Fibroblast of lung (primary cell): ENCODE data around the gene YTHDC2. TPM values are rescaled to one million over a fixed set of nuclear protein-coding genes. Genes with fewer than 3 reads are reported as not detected.

Experiments
- DNase-seq, 2 donors: peaks; one replicate each; pipeline versions ENCODE4 v3.0.0 to v3.0.0-alpha.2; 2010; ENCODE audit warnings: low read depth in 2 of 2
- H2AFZ ChIP-seq: 2 replicates; pipeline ENCODE4 v1.5.1; 2012; ENCODE audit warnings: low read length, control low read depth, inconsistent platforms
- H3K27ac ChIP-seq: 2 replicates; pipeline ENCODE4 v1.5.1; 2011; ENCODE audit warnings: low read length, control low read depth; ENCODE audit not compliant: insufficient read depth
- H3K27me3 ChIP-seq: 2 replicates; pipeline ENCODE4 v1.5.1; 2011; ENCODE audit warnings: mild to moderate bottlenecking, low read length; ENCODE audit not compliant: control insufficient read depth, insufficient read depth
- H3K36me3 ChIP-seq: 2 replicates; pipeline ENCODE4 v1.5.1; 2011; ENCODE audit warnings: low read length; ENCODE audit not compliant: control insufficient read depth, insufficient read depth
- H3K4me1 ChIP-seq: 2 replicates; pipeline ENCODE4 v1.5.1; 2011; ENCODE audit warnings: low read length; ENCODE audit not compliant: control insufficient read depth, insufficient read depth; ENCODE audit errors: extremely low read depth
- H3K4me2 ChIP-seq: 2 replicates; pipeline ENCODE4 v1.5.1; 2011; ENCODE audit warnings: low read length, control low read depth; ENCODE audit not compliant: insufficient read depth; ENCODE audit errors: extremely low read depth
- H3K4me3 ChIP-seq, 4 experiments: fragments of 200-600 bp in 1 of 4; sonication (generic) in 1 of 4; replicated peaks in 1 of 4; 2 replicates each; pipeline ENCODE4 v1.5.1; 2011 to 2016; ENCODE audit warnings: low read length in 4 of 4, low read depth in 3 of 4, mild to moderate bottlenecking in 3 of 4, control low read depth in 2 of 4, inconsistent platforms in 1 of 4, mixed read lengths in 1 of 4; ENCODE audit not compliant: insufficient read depth in 1 of 4; ENCODE audit errors: control extremely low read depth in 1 of 4
- H3K79me2 ChIP-seq: 2 replicates; pipeline ENCODE4 v1.5.1; 2012; ENCODE audit warnings: mild to moderate bottlenecking, low read length, inconsistent platforms; ENCODE audit not compliant: control insufficient read depth, insufficient read depth
- H3K9ac ChIP-seq: 2 replicates; pipeline ENCODE4 v1.5.1; 2011; ENCODE audit warnings: mild to moderate bottlenecking, low read length, control low read depth; ENCODE audit not compliant: insufficient read depth
- H3K9me3 ChIP-seq: 2 replicates; pipeline ENCODE4 v1.5.1; 2012; ENCODE audit warnings: low read depth, low read length; ENCODE audit not compliant: control insufficient read depth, insufficient read depth
- H4K20me1 ChIP-seq: 2 replicates; pipeline ENCODE4 v1.5.1; 2011; ENCODE audit warnings: low read length; ENCODE audit not compliant: control insufficient read depth, insufficient read depth; ENCODE audit errors: extremely low read depth
- EZH2 ChIP-seq: IDR thresholded peaks from 2 replicates; pipeline ENCODE4 v1.5.1; 2012; ENCODE audit warnings: low read length, control low read depth, mild to moderate bottlenecking; ENCODE audit errors: missing control alignments
- polyA plus RNA-seq, 2 donors: library from polyadenylated mRNA; depleted of rRNA in 1 of 2; stranded (reverse) in 1 of 2; unstranded in 1 of 2; fragments of >200 nt; gene quantifications; 2 replicates each; pipeline ENCODE4 v1.2.1, GENCODE V29; 2011 to 2012; ENCODE audit warnings: missing spikeins in 1 of 2
- total RNA-seq: library from RNA; depleted of rRNA; stranded (reverse); fragments of >200 nt; gene quantifications from 2 replicates; pipeline ENCODE4 v1.2.1, GENCODE V29; 2014
- TF ChIP-seq, protein P1 (sequence below), 2 donors: IDR thresholded peaks in 1 of 2; conservative IDR thresholded peaks in 1 of 2; 1 replicate in 1 of 2; 2 replicates in 1 of 2; pipeline ENCODE4 v1.5.1; 2011 to 2012; ENCODE audit warnings: low read length in 2 of 2, control low read depth in 1 of 2, inconsistent platforms in 1 of 2, low read depth in 1 of 2, mild to moderate bottlenecking in 1 of 2

Gene YTHDC2
- total and polyA plus RNA-seq, 2 donors (not counting 1 experiment from before 2014, with no cell fraction given) = 8.3 to 32.7 TPM

DNA sequence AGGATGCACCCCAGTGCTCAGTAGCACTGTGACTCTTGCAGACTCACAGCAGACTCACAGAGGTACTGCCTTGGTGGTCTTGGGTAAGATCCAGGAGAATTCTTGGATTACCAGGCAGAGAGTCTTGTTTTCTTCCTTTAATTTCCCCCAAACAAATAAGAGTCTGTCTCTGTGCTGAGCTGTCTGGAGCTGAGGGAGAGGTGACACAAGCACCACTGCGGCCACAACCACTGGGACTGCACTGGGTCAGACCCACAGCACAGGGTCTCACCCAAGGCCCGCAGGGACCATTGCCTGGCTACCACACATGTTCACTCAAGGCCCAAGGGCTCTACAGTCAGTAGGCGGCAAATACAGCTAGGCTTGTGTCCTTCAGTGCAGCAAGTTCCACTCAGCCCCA lies 11.4 kb upstream of the YTHDC2 start:
- H4K20me1 ChIP-seq = no peaks in the 10 kb centered on the region
- H3K9me3 ChIP-seq = no peaks in the 10 kb centered on the region
- DNase-seq = no peak
- H3K4me1 ChIP-seq = no peaks in the 10 kb centered on the region
- no peaks in the 10 kb centered on the region for H3K79me2 ChIP-seq
- H3K4me3 ChIP-seq = no peak overlapping the region
- no peaks in the 10 kb centered on the region for H3K27me3 ChIP-seq
- H3K27ac ChIP-seq = no peak overlapping the region
- TF ChIP-seq, protein P1, sequence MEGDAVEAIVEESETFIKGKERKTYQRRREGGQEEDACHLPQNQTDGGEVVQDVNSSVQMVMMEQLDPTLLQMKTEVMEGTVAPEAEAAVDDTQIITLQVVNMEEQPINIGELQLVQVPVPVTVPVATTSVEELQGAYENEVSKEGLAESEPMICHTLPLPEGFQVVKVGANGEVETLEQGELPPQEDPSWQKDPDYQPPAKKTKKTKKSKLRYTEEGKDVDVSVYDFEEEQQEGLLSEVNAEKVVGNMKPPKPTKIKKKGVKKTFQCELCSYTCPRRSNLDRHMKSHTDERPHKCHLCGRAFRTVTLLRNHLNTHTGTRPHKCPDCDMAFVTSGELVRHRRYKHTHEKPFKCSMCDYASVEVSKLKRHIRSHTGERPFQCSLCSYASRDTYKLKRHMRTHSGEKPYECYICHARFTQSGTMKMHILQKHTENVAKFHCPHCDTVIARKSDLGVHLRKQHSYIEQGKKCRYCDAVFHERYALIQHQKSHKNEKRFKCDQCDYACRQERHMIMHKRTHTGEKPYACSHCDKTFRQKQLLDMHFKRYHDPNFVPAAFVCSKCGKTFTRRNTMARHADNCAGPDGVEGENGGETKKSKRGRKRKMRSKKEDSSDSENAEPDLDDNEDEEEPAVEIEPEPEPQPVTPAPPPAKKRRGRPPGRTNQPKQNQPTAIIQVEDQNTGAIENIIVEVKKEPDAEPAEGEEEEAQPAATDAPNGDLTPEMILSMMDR (conservative IDR thresholded peaks at IDR 0.05 in 1 of 2, IDR thresholded peaks at IDR 0.05 in 1 of 2; ENCODE audit: low read depth in 1 of 2, low read length in 2 of 2) = no peak
- TF ChIP-seq EZH2 = no peak
- H3K36me3 ChIP-seq = no peaks in the 10 kb centered on the region
- no peak overlapping the region for H3K4me2 ChIP-seq
- H2AFZ ChIP-seq = no peak overlapping the region
- no peak overlapping the region for H3K9ac ChIP-seq

DNA sequence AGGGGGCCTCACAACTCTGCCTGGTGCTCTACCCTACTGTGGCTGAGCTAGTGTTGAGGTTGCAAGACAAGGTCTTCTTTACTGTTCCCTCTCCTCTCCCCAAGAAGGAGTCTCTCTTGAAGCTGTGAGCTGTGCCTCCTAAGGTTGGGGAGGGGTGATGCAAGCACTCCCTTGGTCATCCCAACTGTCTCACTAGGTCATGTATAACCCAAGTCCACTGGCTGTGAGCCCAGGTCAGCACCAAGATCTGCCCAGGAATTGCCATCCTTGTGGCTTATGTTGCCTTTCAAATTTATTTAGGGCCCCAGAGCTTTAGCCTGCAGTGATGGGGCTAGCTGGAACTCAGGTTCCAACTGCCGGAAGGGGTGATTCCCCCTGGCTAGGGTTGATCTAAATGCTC lies 10.3 kb upstream of the YTHDC2 start:
- DNase-seq = no peak
- Histone ChIP-seq H2AFZ (no peak overlapping the region), H3K36me3 (no peaks in the 10 kb centered on the region), H3K27ac (no peak overlapping the region), H3K9ac (no peak overlapping the region), H3K4me3 (no peak overlapping the region), H3K27me3 (peaks cover under 1% of the 10 kb centered on the region), H4K20me1 (no peaks in the 10 kb centered on the region), H3K9me3 (no peaks in the 10 kb centered on the region), H3K79me2 (no peaks in the 10 kb centered on the region), H3K4me1 (no peaks in the 10 kb centered on the region), H3K4me2 (no peak overlapping the region)
- TF ChIP-seq, protein P1 (conservative IDR thresholded peaks at IDR 0.05 in 1 of 2, IDR thresholded peaks at IDR 0.05 in 1 of 2; ENCODE audit: low read depth in 1 of 2, low read length in 2 of 2) = no peak
- TF ChIP-seq EZH2 = no peak

DNA sequence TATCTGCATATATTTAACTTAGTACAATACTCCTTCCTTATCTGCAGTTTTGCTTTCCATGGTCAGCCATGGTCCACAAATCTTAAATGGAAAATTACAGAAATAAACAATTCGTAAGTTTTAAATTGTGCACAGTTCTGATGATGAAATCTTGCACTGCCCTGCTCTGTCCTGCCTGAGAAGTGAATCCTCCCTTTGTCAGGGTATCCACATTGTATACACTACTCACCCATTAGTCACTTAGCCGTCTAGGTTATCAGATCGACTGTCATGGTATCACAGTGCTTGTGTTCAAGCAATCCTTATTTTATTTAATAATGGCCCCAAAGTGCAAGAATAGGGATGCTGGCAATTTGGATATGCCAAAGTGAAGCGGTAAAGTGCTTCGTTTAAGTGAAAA lies 8.3 kb upstream of the YTHDC2 start:
- Histone ChIP-seq H3K36me3 (no peaks in the 10 kb centered on the region), H3K27ac (no peak overlapping the region), H3K79me2 (no peaks in the 10 kb centered on the region), H2AFZ (no peak overlapping the region), H3K27me3 (peaks cover 4% of the 10 kb centered on the region), H3K4me2 (no peak overlapping the region), H3K4me1 (no peaks in the 10 kb centered on the region), H4K20me1 (no peaks in the 10 kb centered on the region), H3K9ac (no peak overlapping the region), H3K4me3 (no peak overlapping the region), H3K9me3 (no peaks in the 10 kb centered on the region)
- peak in 1 of 2 donors; percentile 54 for DNase-seq
- TF ChIP-seq, protein P1 (conservative IDR thresholded peaks at IDR 0.05 in 1 of 2, IDR thresholded peaks at IDR 0.05 in 1 of 2; ENCODE audit: low read depth in 1 of 2, low read length in 2 of 2) = no peak
- TF ChIP-seq EZH2 = no peak
